Kidney (tissue), 14 donors: Measurements from ENCODE around the gene CD46. TPM values are rescaled to one million over a fixed set of nuclear protein-coding genes. Genes with fewer than 3 reads are reported as not detected.
"Not testable (repeated sequence)": the region's sequence is repeated elsewhere in the genome, so short reads cannot be mapped to it uniquely, and the experiment has no call there.

Experiments
- DNase-seq, 5 donors: peaks; one replicate each; pipeline ENCODE4 v3.0.0-alpha.2; 2013 to 2020
- FAIRE-seq: peaks from 2 replicates; lab custom pipeline; 2012; peaks lifted over from hg19 to GRCh38; lab: Jason Lieb, UNC
- H3K27ac ChIP-seq, 2 donors: one replicate each; pipeline ENCODE4 v1.7.0; 2013; ENCODE audit warnings: low read depth in 2 of 2, low read length in 2 of 2, inconsistent platforms in 1 of 2
- H3K27me3 ChIP-seq: one replicate; pipeline ENCODE4 v1.7.1; 2013; ENCODE audit warnings: low read length, inconsistent platforms; ENCODE audit not compliant: control insufficient read depth, insufficient read depth
- H3K36me3 ChIP-seq, 3 donors: one replicate each; pipeline versions ENCODE4 v1.7.0 to v1.7.1; 2013; ENCODE audit warnings: low read length in 3 of 3, control low read depth in 1 of 3, inconsistent platforms in 1 of 3; ENCODE audit not compliant: insufficient read depth in 3 of 3, control insufficient read depth in 2 of 3
- H3K4me1 ChIP-seq, 3 donors: one replicate each; pipeline versions ENCODE4 v1.7.0 to v1.7.1; 2013; ENCODE audit warnings: low read length in 3 of 3, inconsistent platforms in 1 of 3, low read depth in 1 of 3; ENCODE audit not compliant: control insufficient read depth in 2 of 3, insufficient read depth in 2 of 3
- H3K4me3 ChIP-seq, 3 donors: one replicate each; pipeline versions ENCODE4 v1.7.0 to v1.8.1; 2013; ENCODE audit warnings: low read length in 3 of 3, control low read depth in 1 of 3, inconsistent platforms in 1 of 3
- H3K9ac ChIP-seq, 3 donors: one replicate each; pipeline versions ENCODE4 v1.7.0 to v1.7.1; 2013; ENCODE audit warnings: low read length in 3 of 3, control low read depth in 1 of 3, inconsistent platforms in 1 of 3
- H3K9me3 ChIP-seq, 3 donors: one replicate each; pipeline versions ENCODE4 v1.7.0 to v1.7.1; 2013; ENCODE audit warnings: low read length in 3 of 3, control low read depth in 1 of 3, inconsistent platforms in 1 of 3; ENCODE audit not compliant: control insufficient read depth in 2 of 3, insufficient read depth in 1 of 3
- CTCF ChIP-seq: IDR thresholded peaks from 3 replicates; pipeline ENCODE4 v1.5.1; 2012; ENCODE audit warnings: mild to moderate bottlenecking, moderate library complexity, borderline replicate concordance; ENCODE audit not compliant: insufficient read depth; ENCODE audit errors: extremely low read depth
- intact Hi-C: fragments of 100-400 bp; cut with DNase I; formaldehyde crosslinking; loops from one replicate; pipeline ENCODE4 v1.11.1; 2022
- polyA plus RNA-seq: library from polyadenylated mRNA; stranded (reverse); fragments of 350-450 nt; fragmentation: Illumina TruSeq; extraction: RNeasy Lipid Tissue Mini Kit (QIAGEN cat#74804); gene quantifications from one replicate; pipeline ENCODE4 v1.2.3, GENCODE V29; 2014; ENCODE audit warnings: low read depth, low replicate concordance; ENCODE audit not compliant: insufficient read depth
- total RNA-seq: library from RNA; stranded (reverse); fragmentation: NEBNext Ultra II Directional; extraction: Animal tissue kit (Norgen Biotek cat#: 25700); gene quantifications from one replicate; pipeline ENCODE4 v1.2.1, GENCODE V29; 2021
- donor health status: control.
- donor health status: control.
- donor health status: control.
- donor health status: control.
- donor health status: control.
- donor health status: DM: yes; HTN: yes; CAD: no.
- donor health status: Normal renal cell carcinoma (clear cell type).

The CD46 gene
- total and polyA plus RNA-seq, 2 donors from 2014 or later: 119 to 269 TPM

GRCh38 chr1:207713529-207713928, 38.3 kb upstream of the CD46 start:
- no peaks in the 10 kb centered on the region for H3K9me3 ChIP-seq
- H3K4me3 ChIP-seq: no peak overlapping the region
- H3K4me1 ChIP-seq: no peaks in the 10 kb centered on the region
- FAIRE-seq (no peak), DNase-seq (peak in 1 of 5 donors; percentile 66)
- H3K27ac ChIP-seq: no peak overlapping the region
- H3K36me3 ChIP-seq: no peaks in the 10 kb centered on the region
- intact Hi-C loops: no loop called here
- TF ChIP-seq CTCF: no peak
- H3K27me3 ChIP-seq: no peaks in the 10 kb centered on the region
- H3K9ac ChIP-seq: no peak overlapping the region

- intact Hi-C loops: no loop called here
- DNase-seq: no peak
These were observed 32.6 kb upstream of the CD46 start for GRCh38 chr1:207719234-207719633.

GRCh38 chr1:207728200-207728858, 23.5 kb upstream of the CD46 start:
- DNase-seq, H3K9me3 ChIP-seq, H3K27me3 ChIP-seq, H3K4me1 ChIP-seq, FAIRE-seq, H3K27ac ChIP-seq, intact Hi-C loops, H3K36me3 ChIP-seq, H3K4me3 ChIP-seq, H3K9ac ChIP-seq: not testable (repeated sequence)

More at GRCh38 chr1:207719234-207719633, 32.6 kb upstream of the CD46 start:
- Histone ChIP-seq H3K36me3 (no peaks in the 10 kb centered on the region), H3K4me1 (no peaks in the 10 kb centered on the region), H3K27me3 (no peaks in the 10 kb centered on the region), H3K9ac (no peak overlapping the region), H3K9me3 (peaks cover 0 to 4% (median 0%) of the 10 kb centered on the region in 3 donors), H3K27ac (no peak overlapping the region), H3K4me3 (no peak overlapping the region)
- TF ChIP-seq CTCF: no peak
- no peak for FAIRE-seq

GRCh38 chr1:207737503-207738157, 14.2 kb upstream of the CD46 start:
- DNase-seq: peak in 2 of 5 donors; percentile 52 to 56
- H3K4me1 ChIP-seq, H3K9ac ChIP-seq, H3K4me3 ChIP-seq, H3K27me3 ChIP-seq, intact Hi-C loops, H3K27ac ChIP-seq, H3K36me3 ChIP-seq, H3K9me3 ChIP-seq, FAIRE-seq: not testable (repeated sequence)

- FAIRE-seq, H3K27me3 ChIP-seq, H3K4me1 ChIP-seq, H3K27ac ChIP-seq, H3K36me3 ChIP-seq, H3K9ac ChIP-seq, intact Hi-C loops, H3K9me3 ChIP-seq: not testable (repeated sequence)
- DNase-seq: peak in 2 of 5 donors; percentile 55 to 63
- peak overlapping the region in 1 of 3 donors; percentile 11 for H3K4me3 ChIP-seq
These were observed 13.6 kb upstream of the CD46 start for GRCh38 chr1:207738158-207738659.
